IMR-90 (cell line): ENCODE results near the gene ARF1. TPM values are rescaled to one million over a fixed set of nuclear protein-coding genes. Genes with fewer than 3 reads are reported as not detected.

Experiments
- ATAC-seq: fragments of 200-7000 bp; cut with Tn5 transposase; 2 replicates; pipeline ENCODE4 v1.9.1; 2020; ENCODE audit warnings: low read depth, mild to moderate bottlenecking, moderate library complexity
- BruUV-seq: library from RNA; stranded (reverse); fragments of 400-500 nt; replicated peaks from 2 replicates; lab custom pipeline; 2021; lab: Mats Ljungman, UMichigan
- CTCF ChIA-PET: fragments of 300-600 bp; formaldehyde crosslinking; extraction: SDS; loops from one replicate; lab custom pipeline; 2021; ENCODE audit warnings: antibody characterized with exemption; lab: Yijun Ruan, JAX
- POLR2A ChIA-PET: fragments of 300-600 bp; sonication (Branson Sonifier 250); formaldehyde crosslinking; loops from one replicate; lab custom pipeline; 2022; ENCODE audit warnings: antibody characterized with exemption; ENCODE audit not compliant: unreplicated experiment; lab: Charles Lee
- DNase-seq: peaks from one replicate; pipeline ENCODE4 v3.0.0; 2013
- H2AFZ ChIP-seq: replicated peaks from 2 replicates; pipeline ENCODE3; 2013; ENCODE audit warnings: low read length, mild to moderate bottlenecking; ENCODE audit not compliant: poor library complexity
- H2AK5ac ChIP-seq: 2 replicates; pipeline ENCODE4 v1.6.1; 2013; ENCODE audit warnings: low read depth, low read length, inconsistent platforms
- H2AK9ac ChIP-seq: replicated peaks from 2 replicates; pipeline ENCODE3; 2013; ENCODE audit warnings: mild to moderate bottlenecking, low read depth, low read length, moderate library complexity; ENCODE audit not compliant: poor library complexity
- H2BK120ac ChIP-seq: 2 replicates; pipeline ENCODE4 v1.6.1; 2013; ENCODE audit warnings: low read depth, low read length, inconsistent platforms
- H2BK15ac ChIP-seq: 3 replicates; pipeline ENCODE4 v1.6.1; 2013; ENCODE audit warnings: low read depth, low read length, inconsistent platforms
- H2BK20ac ChIP-seq: 2 replicates; pipeline ENCODE4 v1.6.1; 2013; ENCODE audit warnings: low read depth, mild to moderate bottlenecking, inconsistent platforms, low read length, moderate library complexity
- H2BK5ac ChIP-seq: 2 replicates; pipeline ENCODE4 v1.6.1; 2013; ENCODE audit warnings: mild to moderate bottlenecking, low read depth, low read length, inconsistent platforms; ENCODE audit not compliant: poor library complexity, severe bottlenecking
- H3K14ac ChIP-seq: replicated peaks from 2 replicates; pipeline ENCODE4 v1.6.1; 2013; ENCODE audit warnings: low read depth, low read length, inconsistent platforms
- H3K18ac ChIP-seq: 2 replicates; pipeline ENCODE4 v1.6.1; 2013; ENCODE audit warnings: low read depth, low read length, control low read depth
- H3K23ac ChIP-seq: 2 replicates; pipeline ENCODE4 v1.6.1; 2013; ENCODE audit warnings: low read depth, low read length, inconsistent platforms
- H3K27ac ChIP-seq: 2 replicates; pipeline ENCODE4 v1.5.1; 2013; ENCODE audit warnings: mild to moderate bottlenecking, control low read depth, low read length; ENCODE audit not compliant: insufficient read depth
- H3K27me3 ChIP-seq: 2 replicates; pipeline ENCODE4 v1.6.1; 2013; ENCODE audit warnings: low read length; ENCODE audit not compliant: control insufficient read depth, insufficient read depth
- H3K36me3 ChIP-seq: 2 replicates; pipeline ENCODE4 v1.6.1; 2013; ENCODE audit warnings: low read length, mixed read lengths; ENCODE audit not compliant: control insufficient read depth, insufficient read depth
- H3K4ac ChIP-seq: 2 replicates; pipeline ENCODE4 v1.6.1; 2013; ENCODE audit warnings: low read depth, low read length, inconsistent platforms
- H3K4me1 ChIP-seq: 2 replicates; pipeline ENCODE4 v1.6.1; 2013; ENCODE audit warnings: low read length, mixed read lengths; ENCODE audit not compliant: control insufficient read depth, insufficient read depth
- H3K4me2 ChIP-seq: 2 replicates; pipeline ENCODE4 v1.6.1; 2013; ENCODE audit warnings: low read depth, mild to moderate bottlenecking, control low read depth, low read length, moderate library complexity
- H3K4me3 ChIP-seq: 2 replicates; pipeline ENCODE4 v1.5.1; 2013; ENCODE audit warnings: low read depth, mild to moderate bottlenecking, control low read depth, low read length, moderate library complexity; ENCODE audit not compliant: insufficient read depth
- H3K56ac ChIP-seq: 2 replicates; pipeline ENCODE4 v1.6.1; 2013; ENCODE audit warnings: low read length, inconsistent platforms; ENCODE audit not compliant: insufficient read depth; ENCODE audit errors: extremely low read depth
- H3K79me1 ChIP-seq, 2 experiments: 2 replicates each; pipeline ENCODE4 v1.6.1; 2013; ENCODE audit warnings: low read length in 2 of 2, inconsistent platforms in 1 of 2, low read depth in 1 of 2
- H3K9ac ChIP-seq: 2 replicates; pipeline ENCODE4 v1.6.1; 2013; ENCODE audit warnings: low read depth, low read length, control low read depth
- H3K9me1 ChIP-seq: 2 replicates; pipeline ENCODE4 v1.6.1; 2013; ENCODE audit warnings: low read length, inconsistent platforms; ENCODE audit not compliant: insufficient read depth
- H3K9me3 ChIP-seq: 2 replicates; pipeline ENCODE4 v1.6.1; 2013; ENCODE audit warnings: low read length; ENCODE audit not compliant: control insufficient read depth, insufficient read depth
- H4K20me1 ChIP-seq: 2 replicates; pipeline ENCODE4 v1.6.1; 2013; ENCODE audit warnings: low read length, inconsistent platforms; ENCODE audit not compliant: insufficient read depth
- H4K5ac ChIP-seq: 2 replicates; pipeline ENCODE4 v1.6.1; 2013; ENCODE audit warnings: mild to moderate bottlenecking, low read depth, low read length, control low read depth
- H4K8ac ChIP-seq, 2 experiments: 2 replicates each; pipeline ENCODE4 v1.6.1; 2013; ENCODE audit warnings: low read depth in 2 of 2, low read length in 2 of 2, control low read depth in 1 of 2, inconsistent platforms in 1 of 2
- H4K91ac ChIP-seq: 2 replicates; pipeline ENCODE4 v1.6.1; 2013; ENCODE audit warnings: low read depth, low read length, inconsistent platforms; ENCODE audit not compliant: insufficient read depth
- CEBPB ChIP-seq: IDR thresholded peaks from 2 replicates; pipeline ENCODE4 v1.6.1; 2012; ENCODE audit warnings: low read depth, low read length, improper control_type of control experiment
- CHD1 ChIP-seq: IDR thresholded peaks from 2 replicates; pipeline ENCODE4 v1.6.1; 2012; ENCODE audit warnings: low read depth, low read length, improper control_type of control experiment
- FOS ChIP-seq: fragments of 150-350 bp; IDR thresholded peaks from 2 replicates; pipeline ENCODE4 v1.6.1; 2016; ENCODE audit warnings: low read depth, low read length
- MAZ ChIP-seq: IDR thresholded peaks from 2 replicates; pipeline ENCODE4 v1.6.1; 2012; ENCODE audit warnings: low read depth, mild to moderate bottlenecking, low read length, improper control_type of control experiment, moderate library complexity, borderline replicate concordance
- MXI1 ChIP-seq: IDR thresholded peaks from 2 replicates; pipeline ENCODE4 v1.6.1; 2012; ENCODE audit warnings: low read depth, mild to moderate bottlenecking, low read length, moderate library complexity, borderline replicate concordance
- POLR2A ChIP-seq: IDR thresholded peaks from 2 replicates; pipeline ENCODE4 v1.6.1; 2012; ENCODE audit warnings: mild to moderate bottlenecking, low read depth, low read length
- RAD21 ChIP-seq: IDR thresholded peaks from 2 replicates; pipeline ENCODE4 v1.6.1; 2012; ENCODE audit warnings: low read length, improper control_type of control experiment
- RCOR1 ChIP-seq: IDR thresholded peaks from 2 replicates; pipeline ENCODE4 v1.6.1; 2012; ENCODE audit warnings: mild to moderate bottlenecking, low read length, improper control_type of control experiment; ENCODE audit not compliant: insufficient replicate concordance
- WGBS, 2 experiments: methylation state at CpG; one replicate each; pipeline versions ENCODE4 v1.1.5 to v1.1.7; 2013; ENCODE audit warnings: missing lambda C conversion rate in 2 of 2; ENCODE audit not compliant: insufficient read length in 1 of 2; ENCODE audit errors: extremely low coverage in 2 of 2; 5-methylcytosine and 5-hydroxymethylcytosine counted together
- dilution Hi-C: fragments of 300-500 bp; cut with HindIII; formaldehyde crosslinking; loops from one replicate; pipeline ENCODE4 v1.14.3; 2018; ENCODE audit warnings: low sequenced_read_pairs; ENCODE audit not compliant: unreplicated experiment
- in situ Hi-C: fragments of 300-500 bp; cut with MboI; formaldehyde crosslinking; loops from 3 replicates; pipeline ENCODE4 v1.14.3; 2019; ENCODE audit warnings: low sequenced_read_pairs, inconsistent platforms, mixed read lengths
- intact Hi-C: fragments of 100-400 bp; cut with micrococcal nuclease; formaldehyde crosslinking; loops from 2 replicates; pipeline ENCODE4 v1.10.0; 2022
- polyA plus RNA-seq, 3 experiments: library from polyadenylated mRNA; depleted of rRNA; stranded (reverse); fragments of >200 nt; gene quantifications; 2 replicates each; pipeline ENCODE4 v1.2.3, GENCODE V29; 2012; ENCODE audit warnings: low replicate concordance in 1 of 3
- total RNA-seq: library from RNA; depleted of rRNA; stranded (reverse); fragments of >200 nt; gene quantifications from 2 replicates; pipeline ENCODE4 v1.2.3, GENCODE V29; 2012

The ARF1 gene
- total and polyA plus RNA-seq, 2 of the 4 experiments (the other 2 are of a cell fraction), result 330 to 1,100 TPM

DNA sequence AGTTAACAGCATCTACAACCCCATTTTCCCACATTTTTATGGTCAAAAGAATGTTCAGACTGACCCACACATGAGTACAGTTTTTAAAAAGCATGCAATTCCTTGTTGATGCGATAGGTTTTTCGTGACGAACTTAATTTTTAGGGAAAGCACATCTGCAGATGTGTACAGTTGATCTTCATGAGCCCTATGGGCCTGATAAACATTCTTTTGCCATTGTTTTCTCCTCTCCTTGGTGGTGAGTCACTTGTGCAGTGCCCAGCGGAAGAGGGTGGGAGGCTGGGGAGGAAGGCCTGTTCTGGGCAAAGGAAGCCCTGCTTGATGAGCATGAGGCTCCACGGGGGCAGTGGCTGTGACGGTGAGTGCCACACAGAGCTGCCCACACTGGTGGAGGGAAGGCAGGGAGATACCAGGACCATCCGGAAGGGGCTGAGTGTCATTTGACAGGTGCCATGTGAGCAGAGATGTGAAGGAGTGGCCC, 5.3 kb downstream of the ARF1 start:
- ChIA-PET POLR2A (no interaction called here), CTCF (no interaction called here)
- Histone ChIP-seq H3K14ac (no peak overlapping the region), H3K4me2 (peak overlapping the region; percentile 60), H3K4ac (no peak overlapping the region), H4K91ac (no peak overlapping the region), H3K27me3 (no peaks in the 10 kb centered on the region), H4K8ac (no peak overlapping the region), H2AFZ (no peak overlapping the region), H3K23ac (0 out of 2 replicates have a peak overlapping the region, but pooled peaks have one; percentile 21), H3K9ac (no peak overlapping the region), H2BK120ac (no peak overlapping the region), H3K9me3 (no peaks in the 10 kb centered on the region), H2BK20ac (no peak overlapping the region), H3K79me1 (peaks cover 0 to 45% of the 10 kb centered on the region in 2 experiments; a peak in 1 of 4 replicates), H2AK9ac (peak overlapping the region; percentile 23), H2BK5ac (peak overlapping the region; percentile 71), H3K27ac (peak overlapping the region; percentile 41; the same call in 1 of the 2 replicates), H4K20me1 (peaks cover 97% of the 10 kb centered on the region), H2AK5ac (no peak overlapping the region), H3K36me3 (peaks cover 19% of the 10 kb centered on the region), H3K4me1 (peaks cover 39% of the 10 kb centered on the region), H2BK15ac (no peak overlapping the region), H3K56ac (no peak overlapping the region), H4K5ac (no peak overlapping the region), H3K9me1 (peaks cover 48% of the 10 kb centered on the region), H3K18ac (no peak overlapping the region), H3K4me3 (no peak overlapping the region)
- ATAC-seq (peak; percentile 28), DNase-seq (peak; percentile 65)
- TF ChIP-seq RAD21 (no peak), CEBPB (no peak), RCOR1 (no peak), MAZ (peak; percentile 36; the same call in 1 of the 2 replicates), MXI1 (0 out of 2 replicates have a peak, but pooled peaks have one; percentile 14), CHD1 (no peak), FOS (peak; percentile 50; the same call in 1 of the 2 replicates), POLR2A (no peak)
- in situ Hi-C loops (loop anchor here (10.0 kb wide), 1 partner anchor 323 kb away; no protein-coding TSS in a partner anchor), intact Hi-C loops (loop anchor here (10.0 kb wide), 1 partner anchor 603 kb away; no protein-coding TSS in a partner anchor), dilution Hi-C loops (no loop called here)
- no TSS peak for BruUV-seq
- WGBS, 2 experiments, result 87% methylated on average over 2 of the region's 7 CpGs; no CpG with 5 or more reads in 1 of the 2 experiments
